ENCODE measurements around the gene NONO.
"Not testable (repeated sequence)": the region's sequence is repeated elsewhere in the genome, so short reads cannot be mapped to it uniquely, and the experiment has no call there.

The NONO gene, protein sequence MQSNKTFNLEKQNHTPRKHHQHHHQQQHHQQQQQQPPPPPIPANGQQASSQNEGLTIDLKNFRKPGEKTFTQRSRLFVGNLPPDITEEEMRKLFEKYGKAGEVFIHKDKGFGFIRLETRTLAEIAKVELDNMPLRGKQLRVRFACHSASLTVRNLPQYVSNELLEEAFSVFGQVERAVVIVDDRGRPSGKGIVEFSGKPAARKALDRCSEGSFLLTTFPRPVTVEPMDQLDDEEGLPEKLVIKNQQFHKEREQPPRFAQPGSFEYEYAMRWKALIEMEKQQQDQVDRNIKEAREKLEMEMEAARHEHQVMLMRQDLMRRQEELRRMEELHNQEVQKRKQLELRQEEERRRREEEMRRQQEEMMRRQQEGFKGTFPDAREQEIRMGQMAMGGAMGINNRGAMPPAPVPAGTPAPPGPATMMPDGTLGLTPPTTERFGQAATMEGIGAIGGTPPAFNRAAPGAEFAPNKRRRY

GRCh38 chrX:71283403-71284143 is at the start of gene NONO:
Gene NONO (plus strand): TSS chrX:71283635. CDS start chrX:71290638, 7,003 bp downstream.
- FAIRE-seq = peak; percentile 98

- FAIRE-seq = no peak
Observed at GRCh38 chrX:71235482-71235881, 48.0 kb upstream of the NONO start.

GRCh38 chrX:71236836-71237235 is 46.6 kb upstream of the NONO start:
- no peak for FAIRE-seq

- no peak for FAIRE-seq
Observed at GRCh38 chrX:71239781-71240180, 43.7 kb upstream of the NONO start.

DNA sequence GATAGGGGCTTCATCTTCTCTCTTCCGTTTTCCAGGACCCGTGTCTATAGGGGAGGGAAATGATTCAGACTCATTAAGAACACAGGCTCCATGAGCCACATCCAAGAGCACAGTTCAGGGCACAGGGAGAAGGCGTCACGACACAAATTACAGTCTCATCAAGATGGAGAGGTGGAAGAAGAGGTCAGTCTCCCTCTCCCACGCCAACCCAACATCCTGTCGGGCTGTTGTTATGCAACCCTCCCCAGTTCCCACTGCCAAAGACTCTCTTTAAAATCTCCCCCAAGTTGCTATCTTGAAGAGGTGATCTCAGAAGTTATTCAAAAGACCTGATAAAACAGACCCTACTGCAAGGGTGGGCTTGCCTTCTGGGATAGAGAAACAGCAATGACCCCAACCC is 42.1 kb upstream of the NONO start:
- no peak for FAIRE-seq

GRCh38 chrX:71244359-71245128 is 38.9 kb upstream of the NONO start:
- FAIRE-seq = no peak

GRCh38 chrX:71245159-71245558 is 38.3 kb upstream of the NONO start:
- no peak for FAIRE-seq

- no peak for FAIRE-seq
Observed at GRCh38 chrX:71250841-71251240, 32.6 kb upstream of the NONO start.

DNA sequence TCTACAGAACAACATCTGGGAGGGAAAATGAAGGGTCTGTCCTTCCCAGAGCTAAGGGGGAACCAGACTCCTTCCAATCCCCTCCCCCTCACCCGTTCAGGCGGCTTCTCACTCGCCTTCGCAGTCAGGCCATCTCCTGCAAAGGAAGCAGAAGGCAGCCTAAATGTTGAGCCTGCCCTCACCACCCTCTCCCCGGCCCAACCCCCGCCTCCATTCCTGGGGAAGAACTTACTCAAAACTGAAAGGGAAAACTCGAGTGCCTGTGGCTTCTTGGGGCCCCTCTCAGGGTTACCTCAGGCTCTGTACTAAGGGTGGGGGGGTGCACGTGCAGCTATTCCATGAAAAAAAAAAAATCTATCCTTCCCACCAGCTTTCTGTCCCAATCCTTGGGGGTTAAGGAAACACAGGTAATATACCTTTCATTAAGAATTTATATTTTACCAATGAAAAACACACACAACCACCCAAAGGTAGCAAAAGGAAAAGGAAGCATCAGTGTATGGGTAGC is 31.9 kb upstream of the NONO start:
- no peak for FAIRE-seq

- no peak for FAIRE-seq
Observed at GRCh38 chrX:71252221-71252620, 31.2 kb upstream of the NONO start.

GRCh38 chrX:71253253-71254091 is 30.0 kb upstream of the NONO start:
- no peak for FAIRE-seq

GRCh38 chrX:71254092-71254963 is 29.1 kb upstream of the NONO start, which contains the start of gene ZMYM3:
Gene ZMYM3 (minus strand): TSS chrX:71254140. CDS start chrX:71253255, 885 bp downstream.
- FAIRE-seq = peak; percentile 91

DNA sequence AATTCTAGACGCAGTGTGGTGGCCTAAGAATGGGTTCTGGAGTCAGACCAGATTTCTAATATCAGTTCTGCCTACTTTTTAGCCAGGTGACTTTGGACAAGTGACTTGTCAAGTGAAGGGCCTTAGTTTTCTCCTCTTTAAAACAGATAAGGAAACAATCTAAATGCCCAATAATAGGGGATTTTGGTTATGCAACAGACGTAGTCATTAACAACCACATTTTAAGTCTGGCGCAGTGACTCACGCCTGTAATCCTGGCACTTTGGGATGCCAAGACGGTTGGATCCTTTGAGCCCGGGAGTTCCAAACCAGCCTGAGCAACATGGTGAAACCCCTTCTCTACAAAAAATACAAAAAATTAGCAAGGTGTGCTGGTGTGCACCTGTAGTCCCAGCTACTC is 27.4 kb upstream of the NONO start:
- FAIRE-seq = no peak

- no peak for FAIRE-seq
Observed at GRCh38 chrX:71256856-71257255, 26.6 kb upstream of the NONO start.

GRCh38 chrX:71268624-71269023 is 14.8 kb upstream of the NONO start:
- FAIRE-seq = not testable (repeated sequence)

GRCh38 chrX:71269801-71270395 is 13.5 kb upstream of the NONO start:
- FAIRE-seq = no peak

- FAIRE-seq = not testable (repeated sequence)
Observed at GRCh38 chrX:71272313-71272712, 11.1 kb upstream of the NONO start.

DNA sequence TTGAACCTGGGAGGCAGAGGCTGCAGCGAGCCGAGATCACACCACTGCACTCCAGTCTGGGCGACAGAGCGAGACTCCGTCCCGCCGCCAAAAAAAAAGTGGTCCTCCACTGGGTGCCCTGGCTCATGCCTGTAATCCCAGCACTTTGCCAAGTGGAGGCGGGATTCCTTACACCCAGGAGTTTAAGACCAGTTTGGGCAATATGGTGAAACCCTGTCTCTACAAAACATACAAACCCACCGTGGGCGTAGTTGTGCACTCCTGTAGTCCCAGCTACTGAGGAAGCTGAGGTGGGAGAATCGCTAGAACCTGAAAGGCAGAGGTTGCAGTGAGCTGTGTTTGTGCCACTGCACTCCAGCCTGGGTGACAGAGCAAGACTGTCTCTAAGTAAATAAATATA is 2.1 kb upstream of the NONO start:
- FAIRE-seq = not testable (repeated sequence)

GRCh38 chrX:71282514-71283402 is 677 bp upstream of the NONO start:
- no peak for FAIRE-seq
